Transverse colon (tissue), 4 donors: Measurements from ENCODE around the gene RPL28. TPM values are rescaled to one million over a fixed set of nuclear protein-coding genes. Genes with fewer than 3 reads are reported as not detected.

ENCODE experiments used
- DNase-seq: peaks from one replicate; pipeline ENCODE4 v3.0.0-alpha.2; 2019
- H3K27ac ChIP-seq, 4 donors: fragments of 200-600 bp; sonication (generic); 2 replicates each; pipeline ENCODE4 v1.5.1; 2016 to 2018; ENCODE audit warnings: inconsistent platforms in 4 of 4
- H3K27me3 ChIP-seq: fragments of 200-600 bp; sonication (generic); 2 replicates; pipeline ENCODE4 v1.5.1; 2017; ENCODE audit warnings: inconsistent platforms
- H3K36me3 ChIP-seq, 4 donors: fragments of 200-600 bp; sonication (generic); 2 replicates each; pipeline ENCODE4 v1.5.1; 2017 to 2019; ENCODE audit warnings: inconsistent platforms in 4 of 4
- H3K4me1 ChIP-seq, 4 donors: fragments of 200-600 bp; sonication (generic); 2 replicates each; pipeline ENCODE4 v1.5.1; 2017 to 2020; ENCODE audit warnings: inconsistent platforms in 4 of 4
- H3K4me3 ChIP-seq, 4 donors: fragments of 200-600 bp; sonication (generic); 1 replicate in 1 of 4; 2 replicates in 3 of 4; pipeline versions ENCODE4 v1.5.1 to v1.6.1; 2017 to 2019; ENCODE audit warnings: inconsistent platforms in 4 of 4
- H3K9me3 ChIP-seq, 2 donors: fragments of 200-600 bp; sonication (generic); 2 replicates each; pipeline ENCODE4 v1.5.1; 2017 to 2019; ENCODE audit warnings: inconsistent platforms in 2 of 2
- CTCF ChIP-seq, 5 experiments: fragments of 200-600 bp in 3 of 5; fragments of 450-650 bp in 2 of 5; sonication (generic) in 3 of 5; IDR thresholded peaks; 1 replicate in 2 of 5; 2 replicates in 3 of 5; pipeline ENCODE4 v1.5.1; 2016 to 2017; ENCODE audit warnings: antibody characterized with exemption in 5 of 5, inconsistent platforms in 3 of 5, mild to moderate bottlenecking in 2 of 5, moderate library complexity in 1 of 5
- EP300 ChIP-seq: sonication (generic); formaldehyde crosslinking; IDR thresholded peaks from one replicate; pipeline ENCODE4 v1.6.1; 2017; ENCODE audit warnings: antibody characterized with exemption, low read depth
- POLR2A ChIP-seq: fragments of 450-650 bp; IDR thresholded peaks from one replicate; pipeline ENCODE4 v1.6.1; 2016; ENCODE audit warnings: antibody characterized with exemption, mild to moderate bottlenecking, moderate library complexity
- POLR2AphosphoS5 ChIP-seq, 3 donors: sonication (generic); formaldehyde crosslinking; IDR thresholded peaks; one replicate each; pipeline ENCODE4 v1.6.1; 2016; ENCODE audit warnings: antibody characterized with exemption in 3 of 3
- WGBS, 2 donors: methylation state at CpG; one replicate each; pipeline ENCODE4 v1.1.5; 2018; ENCODE audit warnings: low coverage in 1 of 2; 5-methylcytosine and 5-hydroxymethylcytosine counted together
- in situ Hi-C, 4 donors: fragments of 200-750 bp; cut with MboI; loops; one replicate each; pipeline versions ENCODE4 v1.15.0 to v1.15.1; 2017; ENCODE audit warnings: low sequenced_read_pairs in 3 of 4, low pct_ligation_motif_present in 1 of 4, low pct_unique_long_range_greater_than_20kb in 1 of 4
- intact Hi-C: fragments of 100-400 bp; cut with DNase I; formaldehyde crosslinking; loops from one replicate; pipeline ENCODE4 v1.15.1; 2023; ENCODE audit warnings: low total_unique reads
- total RNA-seq, 4 donors: library from RNA; depleted of rRNA; stranded (reverse); fragments of >200 nt; gene quantifications; one replicate each; pipeline ENCODE4 v1.1.0, GENCODE V29; 2016

The RPL28 gene
- total RNA-seq, 4 donors from 2014 or later: 448 to 648 (median 605) TPM

- WGBS, 2 donors: 47% methylated on average over 16 of the region's 16 CpGs; no CpG with 5 or more reads in 1 of the 2 donors
- intact Hi-C loops: no loop called here
- DNase-seq: no peak
- Histone ChIP-seq H3K9me3 (no peaks in the 10 kb centered on the region), H3K4me3 (no peak overlapping the region), H3K27me3 (peaks cover 53% of the 10 kb centered on the region), H3K4me1 (peaks cover 6 to 20% (median 16%) of the 10 kb centered on the region in 4 donors), H3K36me3 (no peaks in the 10 kb centered on the region), H3K27ac (no peak overlapping the region)
- in situ Hi-C loops: no loop called here
- TF ChIP-seq POLR2A: no peak
- no peak for TF ChIP-seq CTCF (IDR thresholded peaks at IDR 0.05)
- no peak for TF ChIP-seq EP300
- no peak for TF ChIP-seq POLR2AphosphoS5 (IDR thresholded peaks at IDR 0.05)
Observed at GRCh38 chr19:55449469-55449868, 63.7 kb downstream of the RPL28 start.

- TF ChIP-seq EP300 (no peak), POLR2AphosphoS5 (IDR thresholded peaks at IDR 0.05) (no peak), POLR2A (no peak), CTCF (IDR thresholded peaks at IDR 0.05) (no peak)
- peak overlapping the region in 2 of 4 donors; percentile 1 to 32 for H3K4me3 ChIP-seq
- no peak overlapping the region for H3K27ac ChIP-seq
- H3K36me3 ChIP-seq: no peaks in the 10 kb centered on the region
- peaks cover 6 to 20% (median 16%) of the 10 kb centered on the region in 4 donors for H3K4me1 ChIP-seq
- H3K27me3 ChIP-seq: peaks cover 37% of the 10 kb centered on the region
- no peaks in the 10 kb centered on the region for H3K9me3 ChIP-seq
- 3% methylated on average over 54 of the region's 80 CpGs; no CpG with 5 or more reads in 1 of the 2 donors for WGBS, 2 donors
- no peak for DNase-seq
- intact Hi-C loops: loop anchor here (1.0 kb wide), 1 partner anchor 69 kb away; no protein-coding TSS in a partner anchor
- in situ Hi-C loops: no loop called here
Observed at GRCh38 chr19:55451163-55451964, 65.6 kb downstream of the RPL28 start.

GRCh38 chr19:55451965-55452748, 66.4 kb downstream of the RPL28 start:
- intact Hi-C loops: loop anchor here (1.0 kb wide), 1 partner anchor 70 kb away; no protein-coding TSS in a partner anchor
- TF ChIP-seq CTCF (IDR thresholded peaks at IDR 0.05) (no peak), POLR2AphosphoS5 (IDR thresholded peaks at IDR 0.05) (no peak), POLR2A (no peak), EP300 (no peak)
- Histone ChIP-seq H3K9me3 (no peaks in the 10 kb centered on the region), H3K4me3 (peak overlapping the region in 2 of 4 donors; percentile 3 to 32), H3K36me3 (no peaks in the 10 kb centered on the region), H3K27me3 (peaks cover 34% of the 10 kb centered on the region), H3K4me1 (peaks cover 6 to 20% (median 16%) of the 10 kb centered on the region in 4 donors), H3K27ac (no peak overlapping the region)
- WGBS, 2 donors: 24 to 60% methylated on average over 1 to 44 of the region's 57 CpGs
- in situ Hi-C loops: no loop called here
- no peak for DNase-seq

Other genes starting within 250 kb of the RPL28 start
- 1 to 10 TPM in 2 of 4 donors, not detected in 2; 1.6 to 4.1 TPM for gene TNNT1, start 236.7 kb upstream of the RPL28 start, total RNA-seq
- not detected for gene TNNI3, start 228.2 kb upstream of the RPL28 start, total RNA-seq
- gene DNAAF3, start 219.3 kb upstream of the RPL28 start, total RNA-seq: under 1 TPM in 2 of 4 donors, not detected in 2; 0.40 to 0.41 TPM
- gene SYT5, start 205.6 kb upstream of the RPL28 start, total RNA-seq: 1 to 10 TPM in 1 of 4 donors, under 1 TPM in 2, not detected in 1; 0.48 to 9.6 (median 0.96) TPM
- gene PTPRH, start 176.4 kb upstream of the RPL28 start, total RNA-seq: 100 to 1,000 TPM in 2 of 4 donors, 10 to 100 TPM in 2; 31.2 to 176 (median 102) TPM
- 10 to 100 TPM in 1 of 4 donors, 1 to 10 TPM in 3; 2.0 to 40.8 (median 4.4) TPM for gene TMEM86B, start 157.2 kb upstream of the RPL28 start, total RNA-seq
- gene PPP6R1, start 126.9 kb upstream of the RPL28 start, total RNA-seq: 10 to 100 TPM; 51.3 to 91.5 (median 60.7) TPM
- gene HSPBP1, start 105.8 kb upstream of the RPL28 start, total RNA-seq: 10 to 100 TPM in 3 of 4 donors, 1 to 10 TPM in 1; 4.5 to 98.7 (median 27.0) TPM
- gene BRSK1, start 101.9 kb upstream of the RPL28 start, total RNA-seq: 10 to 100 TPM in 1 of 4 donors, 1 to 10 TPM in 3; 1.4 to 17.6 (median 4.7) TPM
- 100 to 1,000 TPM in 1 of 4 donors, 10 to 100 TPM in 3; 26.5 to 135 (median 57.4) TPM for gene TMEM150B, start 60.6 kb upstream of the RPL28 start, total RNA-seq
- 10 to 100 TPM; 27.8 to 80.8 (median 31.3) TPM for gene KMT5C, start 46.1 kb upstream of the RPL28 start, total RNA-seq
- 10 to 100 TPM in 3 of 4 donors, 1 to 10 TPM in 1; 4.0 to 58.7 (median 21.0) TPM for gene COX6B2, start 31.2 kb upstream of the RPL28 start, total RNA-seq
- not detected for gene GARIN5B, start 22.7 kb upstream of the RPL28 start, total RNA-seq
- gene IL11, start 15.5 kb upstream of the RPL28 start, total RNA-seq: under 1 TPM in 1 of 4 donors, not detected in 3; 0.48 TPM
- gene TMEM190, start 9.1 kb upstream of the RPL28 start, total RNA-seq: not detected
- 100 to 1,000 TPM in 1 of 4 donors, 10 to 100 TPM in 3; 12.0 to 199 (median 42.5) TPM for gene TMEM238, start 1.6 kb upstream of the RPL28 start, total RNA-seq
- 10 to 100 TPM; 12.4 to 40.8 (median 18.1) TPM for gene UBE2S, start 21.9 kb downstream of the RPL28 start, total RNA-seq
- gene SHISA7, start 57.4 kb downstream of the RPL28 start, total RNA-seq: under 1 TPM in 1 of 4 donors, not detected in 3; 0.75 TPM
- 100 to 1,000 TPM in 2 of 4 donors, 10 to 100 TPM in 2; 71.1 to 142 (median 97.6) TPM for gene ISOC2, start 75.7 kb downstream of the RPL28 start, total RNA-seq
- gene C19orf85, start 78.8 kb downstream of the RPL28 start, total RNA-seq: not detected
- 1 to 10 TPM; 5.9 to 7.6 (median 6.4) TPM for gene ZNF628, start 90.7 kb downstream of the RPL28 start, total RNA-seq
- gene NAT14, start 99.3 kb downstream of the RPL28 start, total RNA-seq: 1 to 10 TPM in 2 of 4 donors, not detected in 2; 2.1 to 2.7 TPM
- 10 to 100 TPM in 2 of 4 donors, 1 to 10 TPM in 2; 3.4 to 41.2 (median 11.1) TPM for gene SSC5D, start 102.5 kb downstream of the RPL28 start, total RNA-seq
- not detected for gene SBK2, start 151.2 kb downstream of the RPL28 start, total RNA-seq
- gene SBK3, start 159.6 kb downstream of the RPL28 start, total RNA-seq: not detected
- gene ZNF579, start 194.9 kb downstream of the RPL28 start, total RNA-seq: 1 to 10 TPM; 2.0 to 5.6 (median 2.9) TPM
- 100 to 1,000 TPM in 1 of 4 donors, 10 to 100 TPM in 1, 1 to 10 TPM in 2; 8.5 to 137 (median 18.3) TPM for gene FIZ1, start 213.6 kb downstream of the RPL28 start, total RNA-seq
- 10 to 100 TPM; 17.7 to 51.1 (median 37.9) TPM for gene ZNF524, start 214.4 kb downstream of the RPL28 start, total RNA-seq
- gene ZNF865, start 219.7 kb downstream of the RPL28 start, total RNA-seq: 10 to 100 TPM in 2 of 4 donors, 1 to 10 TPM in 2; 8.3 to 50.1 (median 13.4) TPM
- gene ZNF784, start 238.6 kb downstream of the RPL28 start, total RNA-seq: 10 to 100 TPM; 11.1 to 27.7 (median 14.5) TPM